ENCODE results near the gene CTDSP2.
"Not testable (repeated sequence)": the region's sequence is repeated elsewhere in the genome, so short reads cannot be mapped to it uniquely, and the experiment has no call there.

Gene CTDSP2

DNA sequence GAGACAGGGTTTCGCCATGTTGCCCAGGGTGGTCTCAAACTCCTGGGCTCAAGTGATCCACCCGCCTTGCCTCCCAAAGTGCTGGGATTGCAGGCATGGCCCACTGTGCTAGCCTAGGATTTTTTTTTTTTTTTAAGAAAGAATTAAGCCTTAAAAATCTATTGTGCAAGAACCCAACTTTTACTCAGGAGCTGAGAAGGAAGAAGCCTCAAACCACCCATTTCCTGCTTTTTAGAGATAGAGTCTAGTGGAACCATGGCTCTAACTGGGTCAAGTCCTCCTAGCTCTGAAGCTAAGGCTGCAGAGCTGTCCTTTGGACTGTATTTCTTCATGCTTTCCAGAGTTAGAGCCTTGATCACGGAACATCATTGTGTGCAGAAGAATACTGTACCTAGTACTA lies 65.3 kb downstream of the CTDSP2 start:
- no peak overlapping the region for H3K27ac ChIP-seq (ENCODE audit: low read length)
- no peak overlapping the region for H3K4me3 ChIP-seq (ENCODE audit: low read length)
- no peaks in the 10 kb centered on the region for H3K4me1 ChIP-seq (ENCODE audit: insufficient read depth, low read length)
- H3K36me3 ChIP-seq (ENCODE audit: insufficient read depth, low read depth, low read length) = peaks cover 21% of the 10 kb centered on the region
- H3K9me3 ChIP-seq (ENCODE audit: insufficient read depth, low read depth, low read length) = no peaks in the 10 kb centered on the region
- no peaks in the 10 kb centered on the region for H3K27me3 ChIP-seq (ENCODE audit: insufficient read depth, low read length)
- H3K9ac ChIP-seq (ENCODE audit: low read depth, low read length) = no peak overlapping the region

GRCh38 chr12:57780284-57780897 lies 66.1 kb downstream of the CTDSP2 start:
- Histone ChIP-seq H3K9me3 (ENCODE audit: insufficient read depth, low read depth, low read length) (no peaks in the 10 kb centered on the region), H3K4me3 (ENCODE audit: low read length) (no peak overlapping the region), H3K36me3 (ENCODE audit: insufficient read depth, low read depth, low read length) (peaks cover 12% of the 10 kb centered on the region; the same call in 1 of the 2 replicates), H3K27me3 (ENCODE audit: insufficient read depth, low read length) (no peaks in the 10 kb centered on the region), H3K27ac (ENCODE audit: low read length) (no peak overlapping the region), H3K4me1 (ENCODE audit: insufficient read depth, low read length) (no peaks in the 10 kb centered on the region), H3K9ac (ENCODE audit: low read depth, low read length) (no peak overlapping the region)

DNA sequence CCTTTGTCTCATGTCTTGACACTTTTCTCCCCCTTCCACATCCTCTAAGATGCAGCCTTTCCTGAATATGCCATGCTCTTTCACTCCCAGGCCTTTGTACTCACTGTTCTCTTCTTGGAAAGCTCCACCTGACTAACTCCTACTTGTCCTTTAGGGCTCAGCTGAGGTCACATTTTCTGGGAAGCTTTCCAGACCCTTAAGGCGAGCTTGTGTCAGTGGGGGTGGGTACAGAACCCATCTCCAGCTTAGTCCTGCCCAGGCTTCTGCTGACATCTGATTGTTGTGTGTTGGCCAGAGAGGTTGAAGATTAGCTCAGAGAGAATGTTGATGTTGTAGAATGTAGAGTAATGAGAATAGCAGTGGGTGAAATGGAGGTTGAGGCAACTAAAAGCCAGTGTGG lies 66.8 kb downstream of the CTDSP2 start:
- Histone ChIP-seq H3K36me3 (ENCODE audit: insufficient read depth, low read depth, low read length) (peaks cover 8% of the 10 kb centered on the region; the same call in 1 of the 2 replicates), H3K4me3 (ENCODE audit: low read length) (no peak overlapping the region), H3K9ac (ENCODE audit: low read depth, low read length) (no peak overlapping the region), H3K9me3 (ENCODE audit: insufficient read depth, low read depth, low read length) (no peaks in the 10 kb centered on the region), H3K4me1 (ENCODE audit: insufficient read depth, low read length) (no peaks in the 10 kb centered on the region), H3K27me3 (ENCODE audit: insufficient read depth, low read length) (no peaks in the 10 kb centered on the region), H3K27ac (ENCODE audit: low read length) (no peak overlapping the region)

DNA sequence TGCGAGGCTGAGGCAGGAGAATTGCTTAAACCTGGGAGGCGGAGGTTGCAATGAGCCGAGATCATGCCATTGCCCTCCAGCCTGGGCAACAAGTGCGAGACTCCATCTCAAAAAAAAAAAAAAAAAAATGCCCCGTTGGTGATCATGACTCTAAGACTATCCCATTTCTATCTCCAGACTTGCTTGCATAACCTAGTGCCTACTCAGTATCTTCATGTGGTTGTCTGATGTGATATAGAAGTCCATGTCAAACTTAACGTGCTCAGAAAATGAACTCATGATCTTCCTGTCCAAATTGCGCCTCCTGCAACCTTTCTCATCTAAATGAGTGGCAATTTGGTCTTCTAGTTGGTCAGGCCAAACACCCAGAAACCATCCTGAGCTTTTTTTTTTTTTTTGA lies 68.6 kb downstream of the CTDSP2 start:
- no peaks in the 10 kb centered on the region for H3K9me3 ChIP-seq (ENCODE audit: insufficient read depth, low read depth, low read length)
- H3K27me3 ChIP-seq (ENCODE audit: insufficient read depth, low read length) = peaks cover 8% of the 10 kb centered on the region; the same call in 1 of the 2 replicates
- no peak overlapping the region for H3K4me3 ChIP-seq (ENCODE audit: low read length)
- H3K4me1 ChIP-seq (ENCODE audit: insufficient read depth, low read length) = no peaks in the 10 kb centered on the region
- no peak overlapping the region for H3K9ac ChIP-seq (ENCODE audit: low read depth, low read length)
- no peak overlapping the region for H3K27ac ChIP-seq (ENCODE audit: low read length)
- H3K36me3 ChIP-seq (ENCODE audit: insufficient read depth, low read depth, low read length) = no peaks in the 10 kb centered on the region

DNA sequence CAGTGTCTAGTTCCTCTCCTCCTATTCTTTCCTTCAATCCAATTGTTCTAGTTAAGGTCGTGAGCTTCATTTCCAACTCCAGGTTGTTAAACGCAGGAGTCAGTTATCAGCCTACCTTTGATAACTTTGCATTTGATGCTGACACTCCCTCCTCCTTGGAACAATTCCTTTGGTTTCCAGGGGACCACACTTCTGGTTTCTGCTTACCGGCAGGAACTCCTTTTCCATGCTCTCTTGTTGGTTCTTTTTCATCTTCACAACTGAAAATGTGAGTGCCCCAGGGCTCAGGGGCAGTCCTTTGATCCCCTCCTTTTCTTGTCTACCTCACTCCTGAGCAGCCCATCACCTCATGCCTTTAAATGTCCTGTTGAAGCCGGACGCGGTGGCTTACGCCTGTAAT lies 69.2 kb downstream of the CTDSP2 start:
- no peaks in the 10 kb centered on the region for H3K4me1 ChIP-seq (ENCODE audit: insufficient read depth, low read length)
- no peaks in the 10 kb centered on the region for H3K9me3 ChIP-seq (ENCODE audit: insufficient read depth, low read depth, low read length)
- no peak overlapping the region for H3K4me3 ChIP-seq (ENCODE audit: low read length)
- peaks cover 10% of the 10 kb centered on the region; the same call in 1 of the 2 replicates for H3K27me3 ChIP-seq (ENCODE audit: insufficient read depth, low read length)
- no peak overlapping the region for H3K27ac ChIP-seq (ENCODE audit: low read length)
- no peak overlapping the region for H3K9ac ChIP-seq (ENCODE audit: low read depth, low read length)
- H3K36me3 ChIP-seq (ENCODE audit: insufficient read depth, low read depth, low read length) = no peaks in the 10 kb centered on the region

DNA sequence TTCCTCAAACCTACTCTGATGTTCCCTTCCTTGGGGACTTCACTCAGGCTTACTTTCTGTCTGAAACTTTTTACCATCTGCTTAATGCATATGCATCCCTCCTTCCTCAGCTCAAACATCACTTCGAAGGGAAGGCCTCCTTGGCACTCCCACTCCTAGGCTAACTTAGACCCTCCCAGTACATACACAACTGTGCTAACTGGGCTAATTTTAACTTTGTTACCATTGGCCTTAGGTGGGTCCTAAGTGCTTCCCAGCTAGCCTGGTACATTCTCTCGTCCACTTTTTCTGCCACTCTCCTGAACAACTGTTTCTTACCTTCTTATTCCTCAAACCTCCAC lies 70.3 kb downstream of the CTDSP2 start:
- H3K36me3 ChIP-seq (ENCODE audit: insufficient read depth, low read depth, low read length) = no peaks in the 10 kb centered on the region
- no peak overlapping the region for H3K4me3 ChIP-seq (ENCODE audit: low read length)
- H3K9ac ChIP-seq (ENCODE audit: low read depth, low read length) = no peak overlapping the region
- H3K4me1 ChIP-seq (ENCODE audit: insufficient read depth, low read length) = no peaks in the 10 kb centered on the region
- H3K27ac ChIP-seq (ENCODE audit: low read length) = no peak overlapping the region
- H3K9me3 ChIP-seq (ENCODE audit: insufficient read depth, low read depth, low read length) = no peaks in the 10 kb centered on the region
- peaks cover 10% of the 10 kb centered on the region; the same call in 1 of the 2 replicates for H3K27me3 ChIP-seq (ENCODE audit: insufficient read depth, low read length)

- Histone ChIP-seq H3K4me1 (ENCODE audit: insufficient read depth, low read length) (no peaks in the 10 kb centered on the region), H3K9me3 (ENCODE audit: insufficient read depth, low read depth, low read length) (no peaks in the 10 kb centered on the region), H3K9ac (ENCODE audit: low read depth, low read length) (no peak overlapping the region), H3K4me3 (ENCODE audit: low read length) (no peak overlapping the region), H3K27me3 (ENCODE audit: insufficient read depth, low read length) (peaks cover 10% of the 10 kb centered on the region; the same call in 1 of the 2 replicates), H3K27ac (ENCODE audit: low read length) (no peak overlapping the region), H3K36me3 (ENCODE audit: insufficient read depth, low read depth, low read length) (peaks cover 4% of the 10 kb centered on the region; the same call in 1 of the 2 replicates)
Observed at GRCh38 chr12:57775563-57776246, 70.8 kb downstream of the CTDSP2 start.

DNA sequence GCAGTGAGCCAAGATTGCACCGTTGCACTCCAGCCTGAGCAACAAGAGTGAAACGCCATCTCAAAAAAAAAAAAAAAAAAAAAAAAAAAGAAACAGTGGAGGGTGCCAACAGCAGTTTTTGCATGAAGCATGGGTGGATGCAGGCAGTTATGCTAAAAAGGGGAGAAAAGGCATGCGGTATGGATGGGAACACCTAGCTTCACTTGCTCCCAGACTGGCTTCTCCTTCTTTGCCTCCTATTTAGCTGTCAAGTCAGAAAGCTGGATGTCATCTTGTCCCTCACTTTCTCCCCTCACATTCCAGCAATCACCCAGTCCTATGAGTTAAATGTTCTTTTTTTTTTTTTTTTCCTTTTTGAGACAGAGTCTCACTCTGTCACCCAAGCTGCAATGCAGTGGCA lies 71.5 kb downstream of the CTDSP2 start:
- Histone ChIP-seq H3K27me3 (ENCODE audit: insufficient read depth, low read length) (peaks cover 10% of the 10 kb centered on the region; the same call in 1 of the 2 replicates), H3K27ac (ENCODE audit: low read length) (no peak overlapping the region), H3K36me3 (ENCODE audit: insufficient read depth, low read depth, low read length) (peaks cover 10% of the 10 kb centered on the region), H3K9me3 (ENCODE audit: insufficient read depth, low read depth, low read length) (no peaks in the 10 kb centered on the region), H3K4me1 (ENCODE audit: insufficient read depth, low read length) (no peaks in the 10 kb centered on the region), H3K4me3 (ENCODE audit: low read length) (no peak overlapping the region), H3K9ac (ENCODE audit: low read depth, low read length) (no peak overlapping the region)

- not testable (repeated sequence) for H3K9me3 ChIP-seq (ENCODE audit: insufficient read depth, low read depth, low read length)
Observed at GRCh38 chr12:57774634-57775033, 71.9 kb downstream of the CTDSP2 start.

DNA sequence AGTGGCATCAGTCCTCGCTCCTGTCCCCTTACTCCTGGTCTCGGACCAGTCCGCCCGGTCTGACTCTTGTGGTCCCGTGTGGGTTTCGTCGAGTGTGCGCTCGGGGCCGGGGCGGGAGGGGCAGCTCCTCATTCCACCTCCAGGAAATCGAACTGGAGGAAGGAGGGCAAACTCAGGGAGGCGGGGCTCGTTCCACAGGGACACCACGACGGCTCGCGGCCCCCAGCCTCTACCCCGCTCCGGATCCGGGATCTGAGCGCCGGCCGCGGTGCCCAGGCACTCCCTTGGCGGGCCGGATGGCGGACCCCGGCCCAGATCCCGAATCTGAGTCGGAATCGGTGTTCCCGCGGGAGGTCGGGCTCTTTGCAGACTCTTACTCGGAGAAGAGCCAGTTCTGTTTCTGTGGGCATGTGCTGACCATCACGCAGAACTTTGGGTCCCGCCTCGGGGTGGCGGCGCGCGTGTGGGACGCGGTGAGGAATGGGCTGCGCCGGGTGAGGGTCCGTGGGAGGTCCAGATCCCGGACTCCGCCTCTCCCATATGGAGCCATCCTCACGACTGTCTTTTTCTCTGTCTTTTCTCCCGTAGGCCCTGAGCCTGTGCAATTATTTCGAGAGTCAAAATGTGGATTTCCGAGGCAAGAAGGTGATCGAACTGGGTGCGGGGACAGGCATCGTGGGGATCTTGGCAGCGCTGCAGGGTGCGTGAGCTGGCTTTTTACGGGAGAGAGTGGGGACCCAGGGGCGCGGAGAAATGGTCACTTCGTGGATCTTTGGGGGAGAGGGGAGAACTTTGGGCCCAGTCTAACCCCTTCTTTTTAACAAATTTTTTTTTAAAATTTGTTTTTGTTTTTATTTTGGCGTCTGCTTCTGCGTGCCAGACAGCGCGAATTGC lies 73.9 kb downstream of the CTDSP2 start, which contains the start of gene EEF1AKMT3:
TSS of gene EEF1AKMT3 (plus strand) at position 186 of the 894 bp plus-strand sequence. CDS start at position 297, 111 bp downstream.
- H3K27ac ChIP-seq (ENCODE audit: low read length) = peak within 1 kb of the TSS; percentile 70
- peak within 1 kb of the TSS; percentile 99 for H3K9ac ChIP-seq (ENCODE audit: low read depth, low read length)
- no peaks in the 10 kb centered on the region for H3K9me3 ChIP-seq (ENCODE audit: insufficient read depth, low read depth, low read length)
- no peaks in the 10 kb centered on the region; the same call in 1 of the 2 replicates for H3K4me1 ChIP-seq (ENCODE audit: insufficient read depth, low read length)
- H3K27me3 ChIP-seq (ENCODE audit: insufficient read depth, low read length) = peaks cover 13% of the 10 kb centered on the region
- peak within 1 kb of the TSS; percentile 99 for H3K4me3 ChIP-seq (ENCODE audit: low read length)
- H3K36me3 ChIP-seq (ENCODE audit: insufficient read depth, low read depth, low read length) = peaks cover 34% of the 10 kb centered on the region

More at GRCh38 chr12:57774634-57775033, 71.9 kb downstream of the CTDSP2 start:
- H3K27ac ChIP-seq (ENCODE audit: low read length); H3K27me3 ChIP-seq (ENCODE audit: insufficient read depth, low read length); H3K4me3 ChIP-seq (ENCODE audit: low read length); H3K4me1 ChIP-seq (ENCODE audit: insufficient read depth, low read length); H3K9ac ChIP-seq (ENCODE audit: low read depth, low read length): not testable (repeated sequence)
- peaks cover 14% of the 10 kb centered on the region for H3K36me3 ChIP-seq (ENCODE audit: insufficient read depth, low read depth, low read length)

- Histone ChIP-seq H3K27ac (ENCODE audit: low read length) (peak within 1 kb of the TSS; percentile 70), H3K36me3 (ENCODE audit: insufficient read depth, low read depth, low read length) (peaks cover 34% of the 10 kb centered on the region), H3K4me3 (ENCODE audit: low read length) (peak within 1 kb of the TSS; percentile 99), H3K4me1 (ENCODE audit: insufficient read depth, low read length) (peaks cover 4% of the 10 kb centered on the region; the same call in 1 of the 2 replicates), H3K9me3 (ENCODE audit: insufficient read depth, low read depth, low read length) (no peaks in the 10 kb centered on the region), H3K27me3 (ENCODE audit: insufficient read depth, low read length) (peaks cover 21% of the 10 kb centered on the region), H3K9ac (ENCODE audit: low read depth, low read length) (peak within 1 kb of the TSS; percentile 99)
Observed at GRCh38 chr12:57771873-57772428, 74.6 kb downstream of the CTDSP2 start, which contains the start of gene METTL1. TSS of gene METTL1 (minus strand) at chr12:57772105. CDS start at chr12:57772083, 22 bp downstream.

Data from iPS-20b (cell line).